ENCODE results near the gene BPIFB3. TPM values are rescaled to one million over a fixed set of nuclear protein-coding genes. Genes with fewer than 3 reads are reported as not detected.

The BPIFB3 gene
- total and polyA plus RNA-seq, 2 of the 13 experiments (the other 11 are each of a cell fraction or from before 2014, with no cell fraction given) = 0.09 TPM; not detected in 1

- DNase-seq (ENCODE audit: low spot score) = no peak
- no peak for ATAC-seq
- no peaks in the 10 kb centered on the region for H3K4me1 ChIP-seq (ENCODE audit: insufficient read depth, low read length)
- no peaks in the 10 kb centered on the region for H3K9me3 ChIP-seq (ENCODE audit: low read length)
- intact Hi-C loops (cut with micrococcal nuclease; ENCODE audit: unreplicated experiment) = no loop called here
- BruUV-seq (replicated peaks) = no TSS peak
- H3K79me2 ChIP-seq (ENCODE audit: insufficient read depth, low read length) = no peaks in the 10 kb centered on the region
- no peaks in the 10 kb centered on the region for H3K36me3 ChIP-seq (replicated peaks in 1 of 2; ENCODE audit: control insufficient read depth in 1 of 2, insufficient read depth in 2 of 2, low read length in 2 of 2)
- no peak overlapping the region for H3K9ac ChIP-seq (ENCODE audit: insufficient read depth, low read depth, low read length)
- FAIRE-seq = no peak
- no peak overlapping the region for H2AFZ ChIP-seq (ENCODE audit: low read length)
- H3K27me3 ChIP-seq (ENCODE audit: control insufficient read depth in 1 of 2, insufficient read depth in 2 of 2, low read length in 2 of 2) = peaks cover 0 to 18% of the 10 kb centered on the region in 2 experiments; a peak in 3 of 5 replicates
- H3K4me2 ChIP-seq (ENCODE audit: low read depth, low read length) = no peak overlapping the region
- H3K27ac ChIP-seq (ENCODE audit: extremely low read length, insufficient read depth, low read length) = no peak overlapping the region
- H4K20me1 ChIP-seq (ENCODE audit: insufficient read depth, low read length) = no peaks in the 10 kb centered on the region
- ChIA-PET CTCF (ENCODE audit: low intra/inter-chr PET ratio, low total read pairs) (no interaction called here), POLR2A (no interaction called here)
- WGBS (ENCODE audit: low lambda C conversion rate) = 32% methylated on average over 6 of the region's 7 CpGs
- in situ Hi-C loops (cut with HindIII; ENCODE audit: extremely low pct_ligation_motif_present, low pct_unique_long_range_greater_than_20kb) = no loop called here
- H3K4me3 ChIP-seq (replicated peaks in 1 of 3; ENCODE audit: insufficient read depth in 1 of 3, low read depth in 2 of 3, low read length in 3 of 3) = no peak overlapping the region
- no peak for TF ChIP-seq ZNF121 (CRISPR knock-in tag; IDR thresholded peaks at IDR 0.05)
- TF ChIP-seq MIXL1 (CRISPR knock-in tag; IDR thresholded peaks at IDR 0.05) = no peak
- TF ChIP-seq FOXJ3 (CRISPR knock-in tag; IDR thresholded peaks at IDR 0.05; ENCODE audit: borderline replicate concordance) = no peak
- TF ChIP-seq TCF7L2 (IDR thresholded peaks at IDR 0.05; ENCODE audit: low read depth, low read length) = no peak
- no peak for TF ChIP-seq HNRNPUL1 (IDR thresholded peaks at IDR 0.05; ENCODE audit: low read depth, low read length)
- TF ChIP-seq SOX6 (IDR thresholded peaks at IDR 0.05) = no peak
- TF ChIP-seq SOX6 (CRISPR knock-in tag; IDR thresholded peaks at IDR 0.05) = no peak
- no peak for TF ChIP-seq ZFP36L2 (CRISPR knock-in tag; IDR thresholded peaks at IDR 0.05)
- TF ChIP-seq HNRNPL (IDR thresholded peaks at IDR 0.05; ENCODE audit: low read depth, low read length) = peak; percentile 74; the same call in 1 of the 2 replicates
- TF ChIP-seq ZEB1 (IDR thresholded peaks at IDR 0.05; ENCODE audit: insufficient replicate concordance, low read depth) = no peak
- TF ChIP-seq ZFP62 (CRISPR knock-in tag; IDR thresholded peaks at IDR 0.05) = no peak
- no peak for TF ChIP-seq ISL2 (CRISPR knock-in tag; IDR thresholded peaks at IDR 0.05)
- TF ChIP-seq TBP (CRISPR knock-in tag; IDR thresholded peaks at IDR 0.05) = no peak
- no peak for TF ChIP-seq PAX8 (CRISPR knock-in tag; IDR thresholded peaks at IDR 0.05; ENCODE audit: borderline replicate concordance)
- no peak for TF ChIP-seq RFX1 (IDR thresholded peaks at IDR 0.05)
- no peak for TF ChIP-seq RXRA (CRISPR knock-in tag; IDR thresholded peaks at IDR 0.05)
- no peak for TF ChIP-seq ZNF329 (CRISPR knock-in tag; IDR thresholded peaks at IDR 0.05; ENCODE audit: low read depth)
- TF ChIP-seq ZKSCAN1 (IDR thresholded peaks at IDR 0.05; ENCODE audit: low read length) = peak; percentile 84
- peak; percentile 66; the same call in 1 of the 2 replicates for TF ChIP-seq ZNF629 (CRISPR knock-in tag; conservative IDR thresholded peaks at IDR 0.05)
- TF ChIP-seq ZBTB39 (CRISPR knock-in tag; IDR thresholded peaks at IDR 0.05) = no peak
- no peak for TF ChIP-seq ZBTB20 (CRISPR knock-in tag; IDR thresholded peaks at IDR 0.05; ENCODE audit: borderline replicate concordance, low read depth)
- no peak for TF ChIP-seq NBN (conservative IDR thresholded peaks at IDR 0.05)
- no peak for TF ChIP-seq ZNF530 (CRISPR knock-in tag; IDR thresholded peaks at IDR 0.05; ENCODE audit: low read depth)
- TF ChIP-seq CTCF (CRISPR knock-in tag; IDR thresholded peaks at IDR 0.05) = 0 out of 2 replicates have a peak, but pooled peaks have one; percentile 6
Observed at GRCh38 chr20:33081411-33082154, 27.9 kb downstream of the BPIFB3 start.
